ENCODE results near the gene PSD2. TPM values are rescaled to one million over a fixed set of nuclear protein-coding genes. Genes with fewer than 3 reads are reported as not detected.

PSD2 gene
- total RNA-seq, 1 donor: 0.10 TPM

GRCh38 chr5:139796061-139796806 lies 626 bp downstream of the PSD2 start:
- peaks cover 55% of the 10 kb centered on the region for H3K27me3 ChIP-seq (ENCODE audit: insufficient read depth, low read length)

GRCh38 chr5:139797335-139797734 lies 1.7 kb downstream of the PSD2 start:
- no peaks in the 10 kb centered on the region for H3K4me1 ChIP-seq (ENCODE audit: insufficient read depth, low read length)
- peaks cover 55% of the 10 kb centered on the region for H3K27me3 ChIP-seq (ENCODE audit: insufficient read depth, low read length)
- no peak overlapping the region for H3K4me3 ChIP-seq (ENCODE audit: low read length)
- H3K9me3 ChIP-seq (ENCODE audit: low read depth, low read length): no peaks in the 10 kb centered on the region

More at GRCh38 chr5:139796061-139796806, 626 bp downstream of the PSD2 start:
- no peak overlapping the region for H3K4me3 ChIP-seq (ENCODE audit: low read length)
- no peaks in the 10 kb centered on the region for H3K4me1 ChIP-seq (ENCODE audit: insufficient read depth, low read length)
- H3K9me3 ChIP-seq (ENCODE audit: low read depth, low read length): no peaks in the 10 kb centered on the region

GRCh38 chr5:139797856-139798510 lies 2.4 kb downstream of the PSD2 start:
- Histone ChIP-seq H3K27me3 (ENCODE audit: insufficient read depth, low read length) (peaks cover 55% of the 10 kb centered on the region), H3K9me3 (ENCODE audit: low read depth, low read length) (no peaks in the 10 kb centered on the region), H3K4me3 (ENCODE audit: low read length) (no peak overlapping the region), H3K4me1 (ENCODE audit: insufficient read depth, low read length) (no peaks in the 10 kb centered on the region)

GRCh38 chr5:139798883-139799282 lies 3.3 kb downstream of the PSD2 start:
- H3K9me3 ChIP-seq (ENCODE audit: low read depth, low read length): no peaks in the 10 kb centered on the region
- peaks cover 48% of the 10 kb centered on the region for H3K27me3 ChIP-seq (ENCODE audit: insufficient read depth, low read length)
- no peak overlapping the region for H3K4me3 ChIP-seq (ENCODE audit: low read length)
- H3K4me1 ChIP-seq (ENCODE audit: insufficient read depth, low read length): no peaks in the 10 kb centered on the region

GRCh38 chr5:139799359-139799758 lies 3.8 kb downstream of the PSD2 start:
- peaks cover 43% of the 10 kb centered on the region for H3K27me3 ChIP-seq (ENCODE audit: insufficient read depth, low read length)
- H3K4me3 ChIP-seq (ENCODE audit: low read length): no peak overlapping the region
- H3K4me1 ChIP-seq (ENCODE audit: insufficient read depth, low read length): no peaks in the 10 kb centered on the region
- H3K9me3 ChIP-seq (ENCODE audit: low read depth, low read length): no peaks in the 10 kb centered on the region

- Histone ChIP-seq H3K4me1 (ENCODE audit: insufficient read depth, low read length) (no peaks in the 10 kb centered on the region), H3K9me3 (ENCODE audit: low read depth, low read length) (no peaks in the 10 kb centered on the region), H3K4me3 (ENCODE audit: low read length) (no peak overlapping the region), H3K27me3 (ENCODE audit: insufficient read depth, low read length) (peaks cover 4% of the 10 kb centered on the region)
Measured at GRCh38 chr5:139803978-139804377, 8.4 kb downstream of the PSD2 start.

GRCh38 chr5:139804800-139805397 lies 9.3 kb downstream of the PSD2 start:
- Histone ChIP-seq H3K4me1 (ENCODE audit: insufficient read depth, low read length) (no peaks in the 10 kb centered on the region), H3K27me3 (ENCODE audit: insufficient read depth, low read length) (peaks cover 3% of the 10 kb centered on the region), H3K9me3 (ENCODE audit: low read depth, low read length) (no peaks in the 10 kb centered on the region), H3K4me3 (ENCODE audit: low read length) (no peak overlapping the region)

GRCh38 chr5:139805545-139805944 lies 9.9 kb downstream of the PSD2 start:
- no peaks in the 10 kb centered on the region for H3K27me3 ChIP-seq (ENCODE audit: insufficient read depth, low read length)
- H3K9me3 ChIP-seq (ENCODE audit: low read depth, low read length): no peaks in the 10 kb centered on the region
- H3K4me3 ChIP-seq (ENCODE audit: low read length): no peak overlapping the region
- no peaks in the 10 kb centered on the region for H3K4me1 ChIP-seq (ENCODE audit: insufficient read depth, low read length)

GRCh38 chr5:139806111-139806510 lies 10.5 kb downstream of the PSD2 start:
- H3K27me3 ChIP-seq (ENCODE audit: insufficient read depth, low read length): no peaks in the 10 kb centered on the region
- no peaks in the 10 kb centered on the region for H3K9me3 ChIP-seq (ENCODE audit: low read depth, low read length)
- no peaks in the 10 kb centered on the region for H3K4me1 ChIP-seq (ENCODE audit: insufficient read depth, low read length)
- no peak overlapping the region for H3K4me3 ChIP-seq (ENCODE audit: low read length)

GRCh38 chr5:139806726-139807646 lies 11.4 kb downstream of the PSD2 start:
- Histone ChIP-seq H3K9me3 (ENCODE audit: low read depth, low read length) (no peaks in the 10 kb centered on the region), H3K4me1 (ENCODE audit: insufficient read depth, low read length) (no peaks in the 10 kb centered on the region), H3K27me3 (ENCODE audit: insufficient read depth, low read length) (no peaks in the 10 kb centered on the region), H3K4me3 (ENCODE audit: low read length) (no peak overlapping the region)

- Histone ChIP-seq H3K27me3 (ENCODE audit: insufficient read depth, low read length) (no peaks in the 10 kb centered on the region), H3K4me3 (ENCODE audit: low read length) (no peak overlapping the region), H3K9me3 (ENCODE audit: low read depth, low read length) (no peaks in the 10 kb centered on the region), H3K4me1 (ENCODE audit: insufficient read depth, low read length) (no peaks in the 10 kb centered on the region)
Measured at GRCh38 chr5:139807647-139808030, 12.0 kb downstream of the PSD2 start.

GRCh38 chr5:139808481-139809330 lies 13.1 kb downstream of the PSD2 start:
- Histone ChIP-seq H3K4me3 (ENCODE audit: low read length) (no peak overlapping the region), H3K4me1 (ENCODE audit: insufficient read depth, low read length) (no peaks in the 10 kb centered on the region), H3K9me3 (ENCODE audit: low read depth, low read length) (no peaks in the 10 kb centered on the region), H3K27me3 (ENCODE audit: insufficient read depth, low read length) (no peaks in the 10 kb centered on the region)

- Histone ChIP-seq H3K9me3 (ENCODE audit: low read depth, low read length) (no peaks in the 10 kb centered on the region), H3K4me3 (ENCODE audit: low read length) (no peak overlapping the region), H3K27me3 (ENCODE audit: insufficient read depth, low read length) (no peaks in the 10 kb centered on the region)
Measured at GRCh38 chr5:139809331-139809810, 13.8 kb downstream of the PSD2 start.

More at GRCh38 chr5:139809331-139809810, 13.8 kb downstream of the PSD2 start:
- no peaks in the 10 kb centered on the region for H3K4me1 ChIP-seq (ENCODE audit: insufficient read depth, low read length)

Measured in mononuclear cell (primary cell).